Lower leg skin (tissue), 4 donors: ENCODE data around the gene CRB2. TPM values are rescaled to one million over a fixed set of nuclear protein-coding genes. Genes with fewer than 3 reads are reported as not detected.

Experiments
- DNase-seq, 2 donors: peaks; one replicate each; pipeline ENCODE4 v3.0.0-alpha.2; 2019; ENCODE audit warnings: low spot score in 2 of 2
- H3K4me3 ChIP-seq: fragments of 200-600 bp; sonication (generic); 2 replicates; pipeline ENCODE4 v1.5.1; 2017; ENCODE audit warnings: mild to moderate bottlenecking, low read depth; ENCODE audit not compliant: poor library complexity, severe bottlenecking
- CTCF ChIP-seq, 3 donors: fragments of 450-650 bp; IDR thresholded peaks; one replicate each; pipeline ENCODE4 v1.5.1; 2016; ENCODE audit warnings: antibody characterized with exemption in 3 of 3, mild to moderate bottlenecking in 3 of 3, moderate library complexity in 2 of 3
- POLR2A ChIP-seq, 2 donors: fragments of 450-650 bp; IDR thresholded peaks; one replicate each; pipeline ENCODE4 v1.6.1; 2016 to 2017; ENCODE audit warnings: antibody characterized with exemption in 2 of 2, mild to moderate bottlenecking in 1 of 2, moderate library complexity in 1 of 2
- WGBS, 2 donors: methylation state at CpG; one replicate each; pipeline ENCODE4 v1.1.5; 2018; 5-methylcytosine and 5-hydroxymethylcytosine counted together
- intact Hi-C: fragments of 100-400 bp; cut with DNase I; formaldehyde crosslinking; loops from one replicate; pipeline ENCODE4 v1.15.0; 2023; ENCODE audit warnings: low total_unique reads
- total RNA-seq, 4 donors: library from RNA; depleted of rRNA; stranded (reverse); fragments of >200 nt; gene quantifications; one replicate each; pipeline ENCODE4 v1.1.0, GENCODE V29; 2016

Gene CRB2
- total RNA-seq, 4 donors from 2014 or later = not detected

- intact Hi-C loops = no loop called here
- no peak for TF ChIP-seq POLR2A (IDR thresholded peaks at IDR 0.05)
- TF ChIP-seq CTCF (IDR thresholded peaks at IDR 0.05) = no peak
- no peak overlapping the region for H3K4me3 ChIP-seq
- DNase-seq = no peak
- 94 to 99% methylated on average over 6 of the region's 6 CpGs for WGBS, 2 donors
Measured at GRCh38 chr9:123314617-123315016, 41.4 kb upstream of the CRB2 start.

GRCh38 chr9:123315635-123316034 lies 40.4 kb upstream of the CRB2 start:
- no peak for DNase-seq
- 66 to 80% methylated on average over 2 of the region's 2 CpGs for WGBS, 2 donors
- intact Hi-C loops = no loop called here
- no peak overlapping the region for H3K4me3 ChIP-seq
- TF ChIP-seq POLR2A (IDR thresholded peaks at IDR 0.05) (no peak), CTCF (IDR thresholded peaks at IDR 0.05) (no peak)

GRCh38 chr9:123316053-123316718 lies 39.8 kb upstream of the CRB2 start:
- no peak for TF ChIP-seq POLR2A (IDR thresholded peaks at IDR 0.05)
- no peak for TF ChIP-seq CTCF (IDR thresholded peaks at IDR 0.05)
- DNase-seq = no peak
- H3K4me3 ChIP-seq = no peak overlapping the region
- 76 to 80% methylated on average over 7 of the region's 7 CpGs for WGBS, 2 donors
- intact Hi-C loops = no loop called here

- intact Hi-C loops = no loop called here
- 71 to 74% methylated on average over 7 of the region's 7 CpGs for WGBS, 2 donors
- DNase-seq = no peak
Measured at GRCh38 chr9:123318202-123318601, 37.8 kb upstream of the CRB2 start.

GRCh38 chr9:123318961-123319421 lies 37.0 kb upstream of the CRB2 start:
- intact Hi-C loops = no loop called here
- no peak for DNase-seq
- 41 to 47% methylated on average over 7 of the region's 7 CpGs for WGBS, 2 donors
- no peak overlapping the region for H3K4me3 ChIP-seq
- no peak for TF ChIP-seq CTCF (IDR thresholded peaks at IDR 0.05)
- no peak for TF ChIP-seq POLR2A (IDR thresholded peaks at IDR 0.05)

More at GRCh38 chr9:123318202-123318601, 37.8 kb upstream of the CRB2 start:
- no peak overlapping the region for H3K4me3 ChIP-seq
- TF ChIP-seq CTCF (IDR thresholded peaks at IDR 0.05) = no peak
- TF ChIP-seq POLR2A (IDR thresholded peaks at IDR 0.05) = no peak
